Astrocyte (in vitro differentiated cells and primary cell): ENCODE data around the gene SMAD3. TPM values are rescaled to one million over a fixed set of nuclear protein-coding genes. Genes with fewer than 3 reads are reported as not detected.

ENCODE experiments used
- DNase-seq: peaks from one replicate; pipeline ENCODE4 v3.0.0-alpha.2; 2010; ENCODE audit warnings: low read depth
- FAIRE-seq: peaks from 2 replicates; lab custom pipeline; 2011; peaks lifted over from hg19 to GRCh38; lab: Jason Lieb, UNC
- H2AFZ ChIP-seq: 2 replicates; pipeline ENCODE4 v1.6.0; 2012; ENCODE audit warnings: low read depth, low read length, inconsistent platforms
- H3K27ac ChIP-seq: 2 replicates; pipeline ENCODE4 v1.5.1; 2011; ENCODE audit warnings: low read depth, low read length, inconsistent platforms
- H3K27me3 ChIP-seq: 2 replicates; pipeline ENCODE4 v1.6.0; 2011; ENCODE audit warnings: low read length, inconsistent platforms; ENCODE audit not compliant: insufficient read depth
- H3K36me3 ChIP-seq: 2 replicates; pipeline ENCODE4 v1.5.1; 2011; ENCODE audit warnings: low read length, inconsistent platforms; ENCODE audit not compliant: insufficient read depth
- H3K4me1 ChIP-seq: 2 replicates; pipeline ENCODE4 v1.5.1; 2011; ENCODE audit warnings: low read length, inconsistent platforms; ENCODE audit not compliant: insufficient read depth
- H3K4me2 ChIP-seq: 2 replicates; pipeline ENCODE4 v1.6.0; 2012; ENCODE audit warnings: low read length, inconsistent platforms
- H3K4me3 ChIP-seq: 2 replicates; pipeline ENCODE4 v1.5.1; 2011; ENCODE audit warnings: low read depth, mild to moderate bottlenecking, low read length, inconsistent platforms; ENCODE audit not compliant: insufficient read depth
- H3K79me2 ChIP-seq: 2 replicates; pipeline ENCODE4 v1.6.0; 2012; ENCODE audit warnings: mild to moderate bottlenecking, low read length, inconsistent platforms; ENCODE audit not compliant: insufficient read depth
- H3K9ac ChIP-seq: 2 replicates; pipeline ENCODE4 v1.6.0; 2012; ENCODE audit warnings: mild to moderate bottlenecking, low read length, inconsistent platforms
- H3K9me3 ChIP-seq: 2 replicates; pipeline ENCODE4 v1.5.1; 2012; ENCODE audit warnings: low read depth, mild to moderate bottlenecking, low read length, inconsistent platforms; ENCODE audit not compliant: insufficient read depth
- H4K20me1 ChIP-seq: 2 replicates; pipeline ENCODE4 v1.6.0; 2012; ENCODE audit warnings: low read length, inconsistent platforms; ENCODE audit not compliant: insufficient read depth
- H3K27ac Mint-ChIP-seq: one replicate; pipeline ENCODE4 v1.8.0; 2021; ENCODE audit warnings: mild to moderate bottlenecking, mixed read lengths; ENCODE audit not compliant: unreplicated experiment
- H3K27me3 Mint-ChIP-seq: one replicate; pipeline ENCODE4 v1.8.0; 2021; ENCODE audit warnings: low read depth, mixed read lengths; ENCODE audit not compliant: unreplicated experiment
- H3K36me3 Mint-ChIP-seq: one replicate; pipeline ENCODE4 v1.8.0; 2021; ENCODE audit warnings: low read depth, mixed read lengths; ENCODE audit not compliant: unreplicated experiment
- H3K4me1 Mint-ChIP-seq: one replicate; pipeline ENCODE4 v1.8.0; 2021; ENCODE audit warnings: low read depth, mixed read lengths; ENCODE audit not compliant: unreplicated experiment
- H3K4me3 Mint-ChIP-seq: one replicate; pipeline ENCODE4 v1.8.0; 2021; ENCODE audit warnings: mild to moderate bottlenecking, moderate library complexity, mixed read lengths; ENCODE audit not compliant: unreplicated experiment
- H3K9me3 Mint-ChIP-seq: one replicate; pipeline ENCODE4 v1.8.0; 2021; ENCODE audit warnings: mild to moderate bottlenecking, mixed read lengths; ENCODE audit not compliant: unreplicated experiment
- EZH2 ChIP-seq: IDR thresholded peaks from 2 replicates; pipeline ENCODE4 v1.6.1; 2012; ENCODE audit warnings: mild to moderate bottlenecking, low read length, inconsistent platforms; ENCODE audit not compliant: insufficient read depth
- total RNA-seq: library from RNA; stranded (reverse); gene quantifications from 2 replicates; pipeline ENCODE4 v1.2.1, GENCODE V29; 2021
- TF ChIP-seq, protein P1 (sequence below): IDR thresholded peaks from 2 replicates; pipeline ENCODE4 v1.5.1; 2011; ENCODE audit warnings: low read depth, mild to moderate bottlenecking, inconsistent platforms, low read length, moderate library complexity; ENCODE audit not compliant: insufficient read depth

Gene SMAD3
- total RNA-seq, 1 donor from 2014 or later: 78.0 TPM

DNA sequence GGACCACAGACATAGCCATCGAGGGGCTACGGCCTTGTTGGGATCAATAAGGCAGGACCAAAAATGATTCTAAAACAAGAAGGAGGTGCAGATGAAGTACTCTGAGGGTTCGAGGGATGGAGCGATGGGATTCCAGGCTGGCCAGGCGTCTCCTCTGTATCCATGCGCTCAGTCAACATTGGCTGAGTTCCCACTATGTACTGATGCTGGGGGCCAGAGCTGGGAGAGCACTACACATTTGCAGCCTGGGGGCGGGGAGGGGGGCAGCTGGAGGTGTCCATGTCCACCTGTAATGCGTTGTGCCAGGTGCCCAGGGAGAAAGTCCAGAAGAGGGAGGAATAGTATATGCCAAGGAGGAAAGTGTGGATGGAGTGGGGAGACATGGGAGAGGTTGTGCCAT is 107.6 kb downstream of the SMAD3 start:
- Mint-ChIP-seq H3K27me3 (no peaks in the 10 kb centered on the region), H3K4me1 (peaks cover 50% of the 10 kb centered on the region), H3K36me3 (peaks cover 47% of the 10 kb centered on the region), H3K27ac (peak overlapping the region; percentile 3), H3K9me3 (no peaks in the 10 kb centered on the region), H3K4me3 (no peak overlapping the region)
- peaks cover 34% of the 10 kb centered on the region for H3K79me2 ChIP-seq
- no peaks in the 10 kb centered on the region for H3K9me3 ChIP-seq
- peaks cover 13% of the 10 kb centered on the region for H3K36me3 ChIP-seq
- peaks cover 45% of the 10 kb centered on the region for H3K4me1 ChIP-seq
- no peak overlapping the region for H3K4me3 ChIP-seq
- H4K20me1 ChIP-seq: peaks cover 4% of the 10 kb centered on the region
- H3K27me3 ChIP-seq: no peaks in the 10 kb centered on the region
- H3K9ac ChIP-seq: no peak overlapping the region
- no peak overlapping the region for H2AFZ ChIP-seq
- H3K27ac ChIP-seq: no peak overlapping the region
- FAIRE-seq: no peak
- H3K4me2 ChIP-seq: no peak overlapping the region
- no peak for DNase-seq
- no peak for TF ChIP-seq EZH2
- TF ChIP-seq, protein P1, sequence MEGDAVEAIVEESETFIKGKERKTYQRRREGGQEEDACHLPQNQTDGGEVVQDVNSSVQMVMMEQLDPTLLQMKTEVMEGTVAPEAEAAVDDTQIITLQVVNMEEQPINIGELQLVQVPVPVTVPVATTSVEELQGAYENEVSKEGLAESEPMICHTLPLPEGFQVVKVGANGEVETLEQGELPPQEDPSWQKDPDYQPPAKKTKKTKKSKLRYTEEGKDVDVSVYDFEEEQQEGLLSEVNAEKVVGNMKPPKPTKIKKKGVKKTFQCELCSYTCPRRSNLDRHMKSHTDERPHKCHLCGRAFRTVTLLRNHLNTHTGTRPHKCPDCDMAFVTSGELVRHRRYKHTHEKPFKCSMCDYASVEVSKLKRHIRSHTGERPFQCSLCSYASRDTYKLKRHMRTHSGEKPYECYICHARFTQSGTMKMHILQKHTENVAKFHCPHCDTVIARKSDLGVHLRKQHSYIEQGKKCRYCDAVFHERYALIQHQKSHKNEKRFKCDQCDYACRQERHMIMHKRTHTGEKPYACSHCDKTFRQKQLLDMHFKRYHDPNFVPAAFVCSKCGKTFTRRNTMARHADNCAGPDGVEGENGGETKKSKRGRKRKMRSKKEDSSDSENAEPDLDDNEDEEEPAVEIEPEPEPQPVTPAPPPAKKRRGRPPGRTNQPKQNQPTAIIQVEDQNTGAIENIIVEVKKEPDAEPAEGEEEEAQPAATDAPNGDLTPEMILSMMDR: no peak

DNA sequence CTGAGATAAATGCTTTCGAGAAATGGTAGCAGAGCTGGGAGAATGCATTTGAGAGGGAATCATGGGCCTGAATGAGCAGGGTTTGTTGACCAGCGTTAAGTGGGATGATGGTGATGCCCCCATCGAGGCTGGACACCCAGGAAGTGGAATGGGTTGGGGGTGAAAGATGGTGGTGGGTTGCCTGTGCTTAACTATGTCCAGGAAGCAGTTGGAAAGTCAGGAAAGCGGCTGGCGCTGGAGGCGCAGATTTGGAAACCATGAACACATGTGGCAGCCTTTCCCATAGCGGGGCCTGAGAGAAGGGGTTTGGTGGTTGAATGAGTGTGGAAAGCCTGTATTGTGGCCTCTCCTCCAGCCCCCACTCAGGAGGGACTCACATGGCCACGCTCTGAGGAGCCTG is 108.4 kb downstream of the SMAD3 start:
- H3K27ac ChIP-seq: no peak overlapping the region
- TF ChIP-seq EZH2: no peak
- TF ChIP-seq, protein P1: no peak
- H3K4me3 ChIP-seq: no peak overlapping the region
- H3K36me3 ChIP-seq: peaks cover 13% of the 10 kb centered on the region
- H3K9me3 ChIP-seq: no peaks in the 10 kb centered on the region
- H2AFZ ChIP-seq: no peak overlapping the region
- no peaks in the 10 kb centered on the region for H3K27me3 ChIP-seq
- H3K4me2 ChIP-seq: no peak overlapping the region
- Mint-ChIP-seq H3K9me3 (no peaks in the 10 kb centered on the region), H3K36me3 (peaks cover 42% of the 10 kb centered on the region), H3K27me3 (no peaks in the 10 kb centered on the region), H3K4me1 (peaks cover 50% of the 10 kb centered on the region), H3K4me3 (no peak overlapping the region), H3K27ac (peak overlapping the region; percentile 3)
- no peak for FAIRE-seq
- DNase-seq: no peak
- H3K9ac ChIP-seq: no peak overlapping the region
- peaks cover 30% of the 10 kb centered on the region for H3K79me2 ChIP-seq
- H3K4me1 ChIP-seq: peaks cover 44% of the 10 kb centered on the region
- peaks cover under 1% of the 10 kb centered on the region for H4K20me1 ChIP-seq

DNA sequence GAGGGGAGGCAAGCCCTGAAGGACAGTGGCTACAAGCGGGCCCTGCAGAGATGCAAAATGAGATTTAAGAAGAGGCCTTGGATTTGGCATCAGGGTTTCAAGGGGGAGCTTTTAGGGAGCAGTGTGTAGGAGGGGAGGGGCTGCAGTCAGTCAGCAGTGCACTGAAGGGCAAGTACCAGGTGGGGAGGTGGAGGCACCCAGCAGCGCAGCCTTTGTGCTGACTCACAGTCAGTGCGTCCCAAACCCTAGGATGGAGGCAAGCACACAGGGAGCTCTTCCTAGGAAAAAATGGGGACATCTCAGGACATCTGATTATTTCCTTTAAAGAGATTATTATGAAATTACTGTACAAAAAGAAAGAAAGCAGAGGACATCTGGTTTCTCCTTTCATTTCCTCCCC is 109.0 kb downstream of the SMAD3 start:
- Histone ChIP-seq H3K4me3 (no peak overlapping the region), H3K4me2 (no peak overlapping the region), H3K9me3 (no peaks in the 10 kb centered on the region), H3K27me3 (no peaks in the 10 kb centered on the region), H3K27ac (peak overlapping the region; percentile 11), H3K4me1 (peaks cover 50% of the 10 kb centered on the region), H3K36me3 (peaks cover 17% of the 10 kb centered on the region), H2AFZ (no peak overlapping the region), H4K20me1 (no peaks in the 10 kb centered on the region), H3K79me2 (peaks cover 34% of the 10 kb centered on the region), H3K9ac (peak overlapping the region; percentile 26)
- Mint-ChIP-seq H3K27ac (no peak overlapping the region), H3K9me3 (no peaks in the 10 kb centered on the region), H3K27me3 (no peaks in the 10 kb centered on the region), H3K36me3 (peaks cover 43% of the 10 kb centered on the region), H3K4me1 (peaks cover 54% of the 10 kb centered on the region), H3K4me3 (no peak overlapping the region)
- no peak for DNase-seq
- no peak for TF ChIP-seq EZH2
- TF ChIP-seq, protein P1: no peak
- no peak for FAIRE-seq
